Testis (tissue), 3 donors: ENCODE data around the gene OXNAD1. TPM values are rescaled to one million over a fixed set of nuclear protein-coding genes. Genes with fewer than 3 reads are reported as not detected.

Experiments
- DNase-seq: peaks from one replicate; pipeline ENCODE4 v3.0.0-alpha.2; 2019
- H3K27ac ChIP-seq, 2 donors: fragments of 200-600 bp; sonication (generic); one replicate each; pipeline ENCODE4 v1.5.1; 2019
- H3K27me3 ChIP-seq: fragments of 200-600 bp; sonication (generic); one replicate; pipeline ENCODE4 v1.5.1; 2019
- H3K36me3 ChIP-seq: fragments of 200-600 bp; sonication (generic); one replicate; pipeline ENCODE4 v1.5.1; 2017; ENCODE audit warnings: low read depth; ENCODE audit errors: missing control alignments
- H3K4me1 ChIP-seq: fragments of 200-600 bp; sonication (generic); one replicate; pipeline ENCODE4 v1.5.1; 2019
- H3K4me3 ChIP-seq, 2 donors: fragments of 200-600 bp; sonication (generic); one replicate each; pipeline ENCODE4 v1.5.1; 2017 to 2019
- H3K9me3 ChIP-seq: fragments of 200-600 bp; sonication (generic); one replicate; pipeline ENCODE4 v1.5.1; 2017
- CTCF ChIP-seq, 3 experiments: fragments of 450-650 bp in 2 of 3; fragments of 200-600 bp in 1 of 3; sonication (generic) in 1 of 3; IDR thresholded peaks; one replicate each; pipeline ENCODE4 v1.5.1; 2016 to 2019; ENCODE audit warnings: antibody characterized with exemption in 3 of 3, mild to moderate bottlenecking in 2 of 3, moderate library complexity in 1 of 3
- POLR2A ChIP-seq: fragments of 450-650 bp; IDR thresholded peaks from one replicate; pipeline ENCODE4 v1.6.1; 2017; ENCODE audit warnings: antibody characterized with exemption, mild to moderate bottlenecking, moderate library complexity
- WGBS, 2 donors: methylation state at CpG; one replicate each; pipeline ENCODE4 v1.1.5; 2018; 5-methylcytosine and 5-hydroxymethylcytosine counted together
- intact Hi-C: fragments of 100-400 bp; cut with DNase I; formaldehyde crosslinking; loops from one replicate; pipeline ENCODE4 v1.15.1; 2023; ENCODE audit warnings: low total_unique reads
- polyA plus RNA-seq: library from polyadenylated mRNA; stranded (reverse); fragments of 350-450 nt; fragmentation: Illumina TruSeq; extraction: RNeasy Lipid Tissue Mini Kit (QIAGEN cat#74804); gene quantifications from one replicate; pipeline ENCODE4 v1.2.3, GENCODE V29; 2014; ENCODE audit warnings: low read depth, low replicate concordance; ENCODE audit not compliant: insufficient read depth
- total RNA-seq, 2 donors: library from RNA; depleted of rRNA; stranded (reverse); fragments of >200 nt; gene quantifications; one replicate each; pipeline ENCODE4 v1.2.3, GENCODE V29; 2016

OXNAD1 gene
- total and polyA plus RNA-seq, 3 donors from 2014 or later, result 11.8 to 31.2 (median 27.3) TPM

- TF ChIP-seq POLR2A (no peak), CTCF (IDR thresholded peaks at IDR 0.05) (no peak)
- Histone ChIP-seq H3K4me3 (no peak overlapping the region), H3K27ac (no peak overlapping the region), H3K9me3 (no peaks in the 10 kb centered on the region), H3K36me3 (no peaks in the 10 kb centered on the region), H3K27me3 (no peaks in the 10 kb centered on the region), H3K4me1 (peaks cover 5% of the 10 kb centered on the region)
- no peak for DNase-seq
- WGBS, 2 donors, result 87 to 88% methylated on average over 5 of the region's 5 CpGs
- intact Hi-C loops, result no loop called here
Measured at GRCh38 chr3:16255726-16256125, 9.3 kb upstream of the OXNAD1 start.

- 82 to 90% methylated on average over 2 of the region's 2 CpGs for WGBS, 2 donors
- H3K9me3 ChIP-seq, result no peaks in the 10 kb centered on the region
- H3K27me3 ChIP-seq, result no peaks in the 10 kb centered on the region
- H3K36me3 ChIP-seq, result no peaks in the 10 kb centered on the region
- no peak for TF ChIP-seq CTCF (IDR thresholded peaks at IDR 0.05)
- TF ChIP-seq POLR2A, result no peak
- intact Hi-C loops, result no loop called here
- DNase-seq, result no peak
- H3K4me3 ChIP-seq, result no peak overlapping the region
- H3K4me1 ChIP-seq, result peaks cover 5% of the 10 kb centered on the region
- no peak overlapping the region for H3K27ac ChIP-seq
Measured at GRCh38 chr3:16257309-16257708, 7.7 kb upstream of the OXNAD1 start.

- intact Hi-C loops, result no loop called here
- 63 to 90% methylated on average over 5 of the region's 5 CpGs for WGBS, 2 donors
- no peak for DNase-seq
Measured at GRCh38 chr3:16258177-16258576, 6.8 kb upstream of the OXNAD1 start.

GRCh38 chr3:16258866-16259265 is 6.1 kb upstream of the OXNAD1 start:
- no peak for DNase-seq
- no peaks in the 10 kb centered on the region for H3K27me3 ChIP-seq
- H3K27ac ChIP-seq, result no peak overlapping the region
- no peak for TF ChIP-seq CTCF (IDR thresholded peaks at IDR 0.05)
- no peak for TF ChIP-seq POLR2A
- no peaks in the 10 kb centered on the region for H3K36me3 ChIP-seq
- H3K9me3 ChIP-seq, result no peaks in the 10 kb centered on the region
- H3K4me3 ChIP-seq, result no peak overlapping the region
- WGBS, 2 donors, result 77 to 82% methylated on average over 1 of the region's 1 CpG
- intact Hi-C loops, result no loop called here
- peaks cover 4% of the 10 kb centered on the region for H3K4me1 ChIP-seq

More at GRCh38 chr3:16258177-16258576, 6.8 kb upstream of the OXNAD1 start:
- Histone ChIP-seq H3K27me3 (no peaks in the 10 kb centered on the region), H3K36me3 (no peaks in the 10 kb centered on the region), H3K9me3 (no peaks in the 10 kb centered on the region), H3K27ac (no peak overlapping the region), H3K4me3 (no peak overlapping the region), H3K4me1 (no peaks in the 10 kb centered on the region)
- TF ChIP-seq POLR2A, result no peak
- TF ChIP-seq CTCF (IDR thresholded peaks at IDR 0.05), result no peak

- Histone ChIP-seq H3K9me3 (no peaks in the 10 kb centered on the region), H3K27me3 (no peaks in the 10 kb centered on the region), H3K36me3 (no peaks in the 10 kb centered on the region), H3K27ac (no peak overlapping the region), H3K4me1 (peaks cover 7% of the 10 kb centered on the region), H3K4me3 (no peak overlapping the region)
- DNase-seq, result no peak
- 85 to 94% methylated on average over 1 of the region's 1 CpG for WGBS, 2 donors
- intact Hi-C loops, result no loop called here
- TF ChIP-seq CTCF (IDR thresholded peaks at IDR 0.05), result no peak
- TF ChIP-seq POLR2A, result no peak
Measured at GRCh38 chr3:16260046-16260445, 5.0 kb upstream of the OXNAD1 start.
